GM12873 (cell line): ENCODE data around the gene C8B.

ENCODE experiments used
- CTCF ChIP-seq: IDR thresholded peaks from 2 replicates; pipeline ENCODE4 v1.5.1; 2012; ENCODE audit warnings: low read depth, mild to moderate bottlenecking, moderate library complexity, low read length, control low read depth; ENCODE audit not compliant: insufficient read depth; ENCODE audit errors: missing control alignments

Gene C8B

GRCh38 chr1:56912325-56912724 lies 53.5 kb downstream of the C8B start:
- no peak for TF ChIP-seq CTCF

GRCh38 chr1:56911098-56911938 lies 54.5 kb downstream of the C8B start:
- no peak for TF ChIP-seq CTCF

- no peak for TF ChIP-seq CTCF
Observed at GRCh38 chr1:56910441-56910985, 55.3 kb downstream of the C8B start.

- no peak for TF ChIP-seq CTCF
Observed at GRCh38 chr1:56908619-56909221, 57.1 kb downstream of the C8B start.

GRCh38 chr1:56905667-56906066 lies 60.1 kb downstream of the C8B start:
- no peak for TF ChIP-seq CTCF

- TF ChIP-seq CTCF, result no peak
Observed at GRCh38 chr1:56904663-56905397, 61.0 kb downstream of the C8B start.

GRCh38 chr1:56903778-56904177 lies 62.0 kb downstream of the C8B start:
- no peak for TF ChIP-seq CTCF
